ENCODE results near the gene UBXN4. TPM values are rescaled to one million over a fixed set of nuclear protein-coding genes. Genes with fewer than 3 reads are reported as not detected.

Gene UBXN4
- total and polyA plus RNA-seq, 2 donors (not counting 1 experiment from before 2014, with no cell fraction given), result 41.7 to 113 TPM

- Histone ChIP-seq H3K4me1 (ENCODE audit: control insufficient read depth in 2 of 2, insufficient read depth in 2 of 2, low read length in 2 of 2) (peaks cover 0 to 8% of the 10 kb centered on the region in 2 donors), H4K20me1 (ENCODE audit: control insufficient read depth, insufficient read depth, low read length, poor library complexity, severe bottlenecking) (no peaks in the 10 kb centered on the region), H2AFZ (ENCODE audit: insufficient read depth, low read depth, low read length, poor library complexity, severe bottlenecking) (peak overlapping the region; percentile 52), H3K27ac (ENCODE audit: low read length in 2 of 2) (no peak overlapping the region), H3K9ac (ENCODE audit: low read length) (no peak overlapping the region), H3K27me3 (replicated peaks in 1 of 4; ENCODE audit: control extremely low read depth in 1 of 4, control insufficient read depth in 3 of 4, insufficient read depth in 4 of 4, low read length in 3 of 4) (no peaks in the 10 kb centered on the region), H3K4me3 (ENCODE audit: control extremely low read depth in 1 of 5, extremely low read depth in 1 of 5, insufficient read depth in 1 of 5, low read depth in 2 of 5, low read length in 4 of 5) (no peak overlapping the region), H3K36me3 (replicated peaks in 1 of 2; ENCODE audit: control extremely low read depth in 1 of 2, control insufficient read depth in 1 of 2, extremely low read depth in 1 of 2, insufficient read depth in 2 of 2, low read length in 1 of 2) (no peaks in the 10 kb centered on the region), H3K4me2 (replicated peaks; ENCODE audit: low read depth, low read length, poor library complexity, severe bottlenecking) (no peak overlapping the region), H3K9me3 (ENCODE audit: control extremely low read depth in 1 of 3, control insufficient read depth in 2 of 3, insufficient read depth in 1 of 3, low read length in 2 of 3) (peaks cover 3 to 22% (median 16%) of the 10 kb centered on the region in 3 donors), H3K79me2 (ENCODE audit: control insufficient read depth, insufficient read depth, low read length) (no peaks in the 10 kb centered on the region)
- intact Hi-C loops (cut with micrococcal nuclease), result loop anchor here (1.0 to 5.0 kb wide), 2 partner anchors 795 to 808 kb away; no protein-coding TSS in a partner anchor
- ATAC-seq (ENCODE audit: low read depth), result peak; percentile 78
- Mint-ChIP-seq H3K4me1 (peaks cover 13% of the 10 kb centered on the region), H3K27ac (no peak overlapping the region), H3K4me3 (no peak overlapping the region), H3K9me3 (ENCODE audit: insufficient read depth) (peaks cover 7% of the 10 kb centered on the region), H3K27me3 (no peaks in the 10 kb centered on the region)
- peak; percentile 78 for DNase-seq
- WGBS (ENCODE audit: insufficient coverage), result 64% methylated on average over 12 of the region's 22 CpGs
- no peak for TF ChIP-seq EZH2 (IDR thresholded peaks at IDR 0.05; ENCODE audit: borderline replicate concordance, insufficient read depth, low read depth, low read length, poor library complexity, severe bottlenecking)
- TF ChIP-seq CTCF (IDR thresholded peaks at IDR 0.05), result peak; percentile 90
- ChIA-PET CTCF (interaction anchor here (0.6 to 3.2 kb wide), 28 partner anchors 8 to 809 kb away, joined by 3 to 35 read pairs (median 6); no protein-coding TSS in a partner anchor), POLR2A (no interaction called here)
These were observed 56.0 kb downstream of the UBXN4 start for GRCh38 chr2:135797497-135798274.

- WGBS (ENCODE audit: insufficient coverage), result 28% methylated on average over 2 of the region's 5 CpGs
- Histone ChIP-seq H3K79me2 (ENCODE audit: control insufficient read depth, insufficient read depth, low read length) (no peaks in the 10 kb centered on the region), H3K4me2 (replicated peaks; ENCODE audit: low read depth, low read length, poor library complexity, severe bottlenecking) (no peak overlapping the region), H2AFZ (ENCODE audit: insufficient read depth, low read depth, low read length, poor library complexity, severe bottlenecking) (no peak overlapping the region), H3K9ac (ENCODE audit: low read length) (no peak overlapping the region), H3K36me3 (replicated peaks in 1 of 2; ENCODE audit: control extremely low read depth in 1 of 2, control insufficient read depth in 1 of 2, extremely low read depth in 1 of 2, insufficient read depth in 2 of 2, low read length in 1 of 2) (no peaks in the 10 kb centered on the region), H3K9me3 (ENCODE audit: control extremely low read depth in 1 of 3, control insufficient read depth in 2 of 3, insufficient read depth in 1 of 3, low read length in 2 of 3) (peaks cover 3 to 22% (median 16%) of the 10 kb centered on the region in 3 donors), H3K4me1 (ENCODE audit: control insufficient read depth in 2 of 2, insufficient read depth in 2 of 2, low read length in 2 of 2) (peaks cover 0 to 8% of the 10 kb centered on the region in 2 donors), H3K27me3 (replicated peaks in 1 of 4; ENCODE audit: control extremely low read depth in 1 of 4, control insufficient read depth in 3 of 4, insufficient read depth in 4 of 4, low read length in 3 of 4) (no peaks in the 10 kb centered on the region), H4K20me1 (ENCODE audit: control insufficient read depth, insufficient read depth, low read length, poor library complexity, severe bottlenecking) (no peaks in the 10 kb centered on the region), H3K4me3 (ENCODE audit: control extremely low read depth in 1 of 5, extremely low read depth in 1 of 5, insufficient read depth in 1 of 5, low read depth in 2 of 5, low read length in 4 of 5) (no peak overlapping the region), H3K27ac (ENCODE audit: low read length in 2 of 2) (no peak overlapping the region)
- no peaks in the 10 kb centered on the region for H3K27me3 Mint-ChIP-seq
- ChIA-PET POLR2A (no interaction called here), CTCF (interaction anchor here (0.9 to 3.2 kb wide), 19 partner anchors 7 to 809 kb away, joined by 3 to 35 read pairs (median 6); no protein-coding TSS in a partner anchor)
- peaks cover 7% of the 10 kb centered on the region for H3K9me3 Mint-ChIP-seq (ENCODE audit: insufficient read depth)
- intact Hi-C loops (cut with micrococcal nuclease), result loop anchor here (5.0 kb wide), 1 partner anchor 796 kb away; no protein-coding TSS in a partner anchor
- H3K27ac Mint-ChIP-seq, result no peak overlapping the region
- peaks cover 10% of the 10 kb centered on the region for H3K4me1 Mint-ChIP-seq
- no peak for ATAC-seq (ENCODE audit: low read depth)
- TF ChIP-seq CTCF (IDR thresholded peaks at IDR 0.05) (no peak), EZH2 (IDR thresholded peaks at IDR 0.05; ENCODE audit: borderline replicate concordance, insufficient read depth, low read depth, low read length, poor library complexity, severe bottlenecking) (no peak)
- no peak overlapping the region for H3K4me3 Mint-ChIP-seq
- DNase-seq, result no peak
These were observed 56.6 kb downstream of the UBXN4 start for GRCh38 chr2:135798275-135798705.
